Neutrophil (primary cell): ENCODE measurements around the gene UTS2R.

ENCODE experiments used
- H3K27ac ChIP-seq: fragments of 200-600 bp; sonication (generic); 2 replicates; pipeline ENCODE4 v1.5.1; 2016; ENCODE audit warnings: mild to moderate bottlenecking, moderate library complexity
- H3K27me3 ChIP-seq: fragments of 200-600 bp; sonication (generic); 2 replicates; pipeline ENCODE4 v1.6.0; 2016; ENCODE audit warnings: mild to moderate bottlenecking
- H3K36me3 ChIP-seq: fragments of 200-600 bp; sonication (generic); 2 replicates; pipeline ENCODE4 v1.5.1; 2017
- H3K4me1 ChIP-seq, 2 experiments: fragments of 200-600 bp in 1 of 2; sonication (generic) in 1 of 2; 1 replicate in 1 of 2; 2 replicates in 1 of 2; pipeline versions ENCODE4 v1.5.1 to v1.6.1; 2013 to 2016; ENCODE audit warnings: low read depth in 1 of 2, low read length in 1 of 2, mild to moderate bottlenecking in 1 of 2, moderate library complexity in 1 of 2; ENCODE audit not compliant: control insufficient read depth in 1 of 2, insufficient read depth in 1 of 2
- H3K4me3 ChIP-seq, 2 experiments: fragments of 200-600 bp in 1 of 2; sonication (generic) in 1 of 2; 1 replicate in 1 of 2; 2 replicates in 1 of 2; pipeline ENCODE4 v1.5.1; 2013 to 2016; ENCODE audit warnings: low read depth in 1 of 2, low read length in 1 of 2, mild to moderate bottlenecking in 1 of 2, moderate library complexity in 1 of 2
- H3K9me3 ChIP-seq: fragments of 200-600 bp; sonication (generic); 2 replicates; pipeline ENCODE4 v1.5.1; 2016
- TF ChIP-seq, protein P1 (sequence below): fragments of 200-600 bp; sonication (generic); IDR thresholded peaks from 2 replicates; pipeline ENCODE4 v1.5.1; 2016; ENCODE audit warnings: antibody characterized with exemption

The UTS2R gene

GRCh38 chr17:82384730-82385481, 13.3 kb downstream of the UTS2R start:
- Histone ChIP-seq H3K4me1 (peaks cover 10% of the 10 kb centered on the region in 2 experiments), H3K4me3 (no peak overlapping the region), H3K36me3 (no peaks in the 10 kb centered on the region), H3K27me3 (peaks cover 95% of the 10 kb centered on the region), H3K27ac (no peak overlapping the region), H3K9me3 (no peaks in the 10 kb centered on the region)
- TF ChIP-seq, protein P1, sequence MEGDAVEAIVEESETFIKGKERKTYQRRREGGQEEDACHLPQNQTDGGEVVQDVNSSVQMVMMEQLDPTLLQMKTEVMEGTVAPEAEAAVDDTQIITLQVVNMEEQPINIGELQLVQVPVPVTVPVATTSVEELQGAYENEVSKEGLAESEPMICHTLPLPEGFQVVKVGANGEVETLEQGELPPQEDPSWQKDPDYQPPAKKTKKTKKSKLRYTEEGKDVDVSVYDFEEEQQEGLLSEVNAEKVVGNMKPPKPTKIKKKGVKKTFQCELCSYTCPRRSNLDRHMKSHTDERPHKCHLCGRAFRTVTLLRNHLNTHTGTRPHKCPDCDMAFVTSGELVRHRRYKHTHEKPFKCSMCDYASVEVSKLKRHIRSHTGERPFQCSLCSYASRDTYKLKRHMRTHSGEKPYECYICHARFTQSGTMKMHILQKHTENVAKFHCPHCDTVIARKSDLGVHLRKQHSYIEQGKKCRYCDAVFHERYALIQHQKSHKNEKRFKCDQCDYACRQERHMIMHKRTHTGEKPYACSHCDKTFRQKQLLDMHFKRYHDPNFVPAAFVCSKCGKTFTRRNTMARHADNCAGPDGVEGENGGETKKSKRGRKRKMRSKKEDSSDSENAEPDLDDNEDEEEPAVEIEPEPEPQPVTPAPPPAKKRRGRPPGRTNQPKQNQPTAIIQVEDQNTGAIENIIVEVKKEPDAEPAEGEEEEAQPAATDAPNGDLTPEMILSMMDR, result no peak

- H3K4me3 ChIP-seq, result no peak overlapping the region
- no peaks in the 10 kb centered on the region for H3K36me3 ChIP-seq
- H3K27ac ChIP-seq, result no peak overlapping the region
- TF ChIP-seq, protein P1, result no peak
- H3K9me3 ChIP-seq, result no peaks in the 10 kb centered on the region
- H3K27me3 ChIP-seq, result peaks cover 87% of the 10 kb centered on the region
- peaks cover 10% of the 10 kb centered on the region in 2 experiments for H3K4me1 ChIP-seq
Measured at GRCh38 chr17:82385559-82386254, 14.1 kb downstream of the UTS2R start.

- H3K27me3 ChIP-seq, result peaks cover 81% of the 10 kb centered on the region
- TF ChIP-seq, protein P1, result no peak
- peaks cover 10% of the 10 kb centered on the region in 2 experiments for H3K4me1 ChIP-seq
- no peak overlapping the region for H3K27ac ChIP-seq
- H3K9me3 ChIP-seq, result no peaks in the 10 kb centered on the region
- no peaks in the 10 kb centered on the region for H3K36me3 ChIP-seq
- H3K4me3 ChIP-seq, result no peak overlapping the region
Measured at GRCh38 chr17:82386255-82386831, 14.8 kb downstream of the UTS2R start.

- no peaks in the 10 kb centered on the region for H3K9me3 ChIP-seq
- H3K4me3 ChIP-seq, result no peak overlapping the region
- peaks cover 76% of the 10 kb centered on the region for H3K27me3 ChIP-seq
- no peaks in the 10 kb centered on the region for H3K36me3 ChIP-seq
- TF ChIP-seq, protein P1, result no peak
- peaks cover 10% of the 10 kb centered on the region in 2 experiments for H3K4me1 ChIP-seq
- H3K27ac ChIP-seq, result no peak overlapping the region
Measured at GRCh38 chr17:82386881-82387704, 15.5 kb downstream of the UTS2R start.

DNA sequence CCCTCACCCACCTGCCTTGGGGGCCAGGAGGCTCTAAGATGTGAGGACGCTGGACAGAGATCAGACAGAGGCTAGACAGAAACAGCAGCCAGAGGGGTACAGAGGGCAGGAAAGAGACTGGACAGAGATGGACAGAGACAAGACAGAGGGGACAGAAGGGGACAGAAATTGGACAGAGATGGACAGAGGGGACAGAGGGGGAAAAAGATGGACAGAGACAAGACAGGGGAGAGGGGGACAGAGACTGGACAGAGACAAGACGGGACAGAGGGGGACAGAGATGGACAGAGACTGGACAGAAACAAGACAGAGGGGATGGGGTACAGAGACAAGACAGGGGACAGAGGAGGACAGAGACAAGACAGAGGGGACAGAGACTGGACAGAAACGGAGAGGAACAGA, 16.1 kb downstream of the UTS2R start:
- Histone ChIP-seq H3K9me3 (no peaks in the 10 kb centered on the region), H3K27ac (no peak overlapping the region), H3K4me1 (peaks cover 10% of the 10 kb centered on the region in 2 experiments), H3K4me3 (no peak overlapping the region), H3K27me3 (peaks cover 69% of the 10 kb centered on the region), H3K36me3 (no peaks in the 10 kb centered on the region)
- TF ChIP-seq, protein P1, result no peak
